GM19025 (cell line): Measurements from ENCODE around the gene JARID2.

Experiments used
- ATAC-seq: cut with Tn5 transposase; IDR thresholded peaks from one replicate; pipeline ENCODE4 v1.9.1; 2021; ENCODE audit warnings: mild to moderate bottlenecking, low read depth, moderate library complexity; ENCODE audit not compliant: unreplicated experiment

JARID2 gene

DNA sequence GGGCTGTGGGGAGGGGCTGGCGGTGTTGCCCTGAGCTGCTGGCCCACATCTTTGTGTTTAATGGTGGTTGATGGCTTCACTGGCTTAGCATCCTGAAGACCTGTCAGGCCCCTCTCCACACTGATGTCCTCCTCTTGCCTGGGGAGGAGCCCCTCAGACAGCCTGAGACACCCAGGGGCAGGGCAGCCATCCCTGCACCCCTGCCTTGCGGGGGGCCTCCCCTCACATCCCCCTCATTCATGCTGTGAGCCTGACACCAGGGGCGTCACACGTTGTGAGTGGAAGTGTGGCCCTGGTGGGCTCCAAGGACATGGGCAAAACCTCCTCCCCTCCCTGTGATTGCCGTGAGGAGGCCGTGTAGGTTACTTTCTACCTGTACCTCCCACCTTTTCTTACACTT lies 264.3 kb downstream of the JARID2 start:
- no peak for ATAC-seq

GRCh38 chr6:15510536-15511247 lies 264.8 kb downstream of the JARID2 start:
- no peak for ATAC-seq

DNA sequence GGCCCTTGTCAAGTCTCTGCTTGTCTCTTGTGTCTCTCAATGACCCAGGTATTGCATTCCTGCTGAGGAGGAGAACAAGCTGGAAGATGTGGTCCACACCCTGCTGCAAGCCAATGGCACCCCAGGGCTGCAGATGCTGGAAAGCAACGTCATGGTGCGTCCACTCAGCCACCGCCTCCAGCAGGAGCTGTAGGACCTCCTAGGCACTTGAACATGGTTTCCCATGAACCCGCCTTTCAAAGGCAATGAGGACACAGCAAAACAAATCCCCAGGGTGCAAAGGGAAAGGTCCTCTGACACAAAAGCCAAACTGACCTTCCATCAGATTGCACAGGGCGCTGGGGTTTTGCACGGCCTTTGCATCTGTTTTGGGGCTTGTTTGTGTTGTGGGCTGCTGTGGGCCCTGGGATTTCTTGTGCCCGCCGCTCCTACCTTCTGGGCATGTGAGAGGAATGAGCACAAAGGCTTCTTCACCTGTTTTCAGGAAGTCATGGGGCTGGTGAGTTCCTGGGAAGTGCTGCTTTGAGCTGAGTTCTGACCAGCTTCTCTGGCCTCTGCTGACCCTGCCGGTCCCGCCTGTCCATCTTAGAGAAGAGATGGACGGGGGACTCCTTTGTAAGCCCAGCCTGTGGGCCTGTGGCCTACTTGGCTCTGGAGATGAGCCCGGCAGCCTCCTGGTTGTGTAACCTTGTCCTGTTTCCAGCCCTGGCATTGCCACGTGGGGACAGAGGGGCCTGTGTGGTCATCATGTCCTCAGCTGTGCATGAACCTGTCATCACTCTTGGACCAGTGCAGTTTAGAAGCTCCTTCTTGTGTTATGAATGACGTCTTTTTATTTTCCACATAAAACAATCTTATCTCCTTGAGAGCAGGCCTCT lies 265.6 kb downstream of the JARID2 start:
- ATAC-seq: no peak

GRCh38 chr6:15512126-15512525 lies 266.3 kb downstream of the JARID2 start:
- ATAC-seq: no peak

- no peak for ATAC-seq
These were observed 266.9 kb downstream of the JARID2 start for GRCh38 chr6:15512721-15513120.

DNA sequence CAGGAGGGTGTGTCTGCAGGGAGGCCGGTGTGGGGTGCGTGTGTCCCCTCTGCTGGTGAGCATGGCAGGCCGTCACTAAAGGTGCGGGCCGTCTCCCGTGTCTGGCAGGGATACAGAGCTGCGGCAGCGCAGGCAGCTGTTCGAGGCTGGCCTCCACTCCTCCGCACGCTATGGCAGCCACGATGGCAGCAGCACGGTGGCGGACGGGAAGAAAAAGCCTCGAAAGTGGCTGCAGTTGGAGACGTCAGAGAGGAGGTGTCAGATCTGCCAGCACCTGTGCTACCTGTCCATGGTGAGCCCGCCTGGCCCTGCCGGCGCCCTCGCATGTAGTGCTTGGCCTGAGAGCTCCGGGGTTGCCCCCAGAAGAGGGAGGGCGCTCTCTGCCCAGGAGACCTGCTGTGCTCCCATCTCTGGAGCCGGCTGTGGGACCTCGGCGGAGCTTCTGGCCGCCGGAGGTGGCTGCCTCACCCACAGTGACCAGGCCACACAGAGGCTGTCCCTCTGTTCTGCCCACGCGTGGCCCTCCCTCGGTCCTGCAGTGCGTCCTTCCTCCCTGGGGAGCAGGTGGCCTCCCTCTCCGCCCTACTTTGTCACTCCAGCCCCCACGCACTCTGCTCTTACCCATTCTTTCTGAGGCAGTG lies 267.4 kb downstream of the JARID2 start:
- ATAC-seq: no peak

DNA sequence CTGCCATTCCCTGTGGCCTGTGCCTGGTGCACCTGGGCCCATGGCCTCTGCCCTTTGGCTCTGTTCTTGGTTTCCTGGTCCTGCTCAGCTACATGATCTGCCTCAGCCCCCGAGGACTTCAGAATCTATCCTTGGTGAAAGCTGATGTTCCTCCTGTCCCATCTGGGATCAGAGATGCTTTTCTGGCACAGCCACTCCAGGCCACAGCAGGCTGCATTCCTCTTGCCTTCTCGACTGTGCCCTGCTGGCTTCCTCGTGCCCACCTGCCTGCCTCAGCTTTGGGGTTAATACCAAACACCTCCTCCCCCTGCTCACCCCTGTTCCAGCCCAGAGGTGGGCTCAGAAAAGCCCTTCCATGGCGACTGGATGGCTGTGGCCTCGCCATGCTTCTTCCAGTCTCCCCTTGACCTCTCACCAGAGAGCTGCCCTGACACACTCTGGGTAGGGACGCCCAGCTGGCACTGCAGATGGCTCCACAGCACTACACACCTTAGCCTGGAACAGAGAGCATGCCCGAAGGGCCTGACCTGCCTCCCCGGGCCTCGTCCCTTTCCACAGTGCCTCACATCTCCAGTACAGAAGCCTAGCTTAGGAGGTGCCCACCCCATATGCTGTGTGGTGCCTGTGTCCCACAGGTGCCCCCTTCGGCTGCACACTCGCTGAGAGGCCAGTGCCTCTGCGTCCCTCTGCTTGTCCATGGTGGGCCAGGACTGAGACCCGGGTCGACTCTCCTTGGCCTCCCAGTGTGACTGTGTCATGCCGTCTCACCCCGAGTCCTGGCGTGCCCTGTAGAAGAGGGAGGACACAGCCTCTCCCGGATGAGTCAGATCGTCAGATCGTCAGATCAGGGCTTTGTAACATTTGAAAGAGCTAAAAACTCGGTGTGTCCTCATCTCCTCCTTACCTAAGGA lies 268.2 kb downstream of the JARID2 start:
- no peak for ATAC-seq

DNA sequence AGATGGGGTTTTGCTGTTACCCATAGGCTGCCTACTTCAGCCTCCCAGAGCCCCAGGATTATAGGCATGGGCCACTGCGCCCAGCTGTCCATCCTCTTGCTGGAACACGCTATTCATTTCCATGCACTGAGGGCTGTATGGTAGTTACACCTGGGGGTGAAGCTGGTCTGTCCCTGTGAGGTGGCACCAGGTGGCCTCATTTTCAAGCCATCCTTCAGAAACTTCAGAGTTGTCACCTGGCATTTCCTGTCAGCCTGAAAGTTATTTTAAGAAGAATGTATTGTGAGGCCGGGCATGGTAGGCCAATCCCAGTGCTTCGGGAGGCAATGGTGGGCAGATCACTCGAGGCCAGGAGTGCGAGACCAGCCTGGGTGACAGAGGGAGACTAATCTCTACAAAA lies 269.4 kb downstream of the JARID2 start:
- ATAC-seq: no peak

DNA sequence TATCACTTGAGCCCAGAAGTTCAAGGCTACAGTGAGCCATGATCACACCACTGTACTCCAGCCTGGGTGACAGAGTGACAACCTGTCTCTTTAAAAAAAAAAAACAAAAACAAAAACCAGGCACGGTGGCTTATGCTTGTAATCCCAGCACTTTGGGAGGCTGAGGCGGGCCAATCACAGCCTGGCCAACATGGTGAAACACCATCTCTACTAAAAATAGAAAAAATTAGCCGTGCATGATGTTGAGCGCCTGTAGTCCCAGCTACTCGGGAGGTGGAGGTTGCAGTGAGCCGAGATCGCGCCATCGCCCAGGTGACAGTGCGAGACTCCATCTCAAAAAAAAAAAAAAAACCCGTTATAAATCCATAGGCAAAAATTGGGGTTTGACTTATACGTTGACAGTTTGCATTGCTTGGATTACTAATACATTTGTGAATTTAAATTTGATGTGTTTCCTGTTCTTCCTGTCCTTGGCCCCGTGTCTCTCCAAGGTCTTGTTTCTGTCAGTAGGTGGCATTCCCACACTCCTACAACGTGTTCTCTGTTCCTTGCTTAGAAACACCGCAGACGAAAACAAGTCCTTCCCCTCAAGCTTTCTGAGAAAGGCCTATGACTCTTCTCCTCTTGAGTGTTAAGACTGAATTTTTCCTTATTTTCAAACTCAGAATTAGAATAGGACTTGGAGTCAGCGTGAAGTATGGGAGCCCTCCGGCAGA lies 269.9 kb downstream of the JARID2 start:
- ATAC-seq: no peak

- no peak for ATAC-seq
These were observed 270.5 kb downstream of the JARID2 start for GRCh38 chr6:15516378-15516777.

GRCh38 chr6:15516923-15517560 lies 271.2 kb downstream of the JARID2 start:
- ATAC-seq: no peak

- no peak for ATAC-seq
These were observed 271.7 kb downstream of the JARID2 start for GRCh38 chr6:15517600-15517999.

DNA sequence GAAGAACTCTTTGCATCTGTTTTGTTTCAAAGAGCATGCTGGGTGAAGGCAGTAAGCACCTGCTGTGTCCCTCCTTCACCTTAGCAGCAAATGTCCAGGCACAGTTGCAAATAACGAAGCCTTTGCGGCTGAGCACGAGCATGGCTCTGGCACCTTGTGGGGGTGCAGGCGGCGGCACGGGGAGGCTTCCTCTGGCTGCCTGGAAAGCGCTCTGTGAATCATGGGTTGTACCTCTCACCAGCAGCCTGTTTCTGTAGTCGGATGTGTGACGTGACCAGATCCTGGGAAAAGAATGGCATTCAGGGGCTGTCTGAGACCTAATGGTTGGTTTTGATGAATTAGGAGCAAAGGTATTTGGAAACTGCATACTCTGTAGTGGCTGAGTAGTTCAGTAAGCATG lies 272.2 kb downstream of the JARID2 start:
- no peak for ATAC-seq

DNA sequence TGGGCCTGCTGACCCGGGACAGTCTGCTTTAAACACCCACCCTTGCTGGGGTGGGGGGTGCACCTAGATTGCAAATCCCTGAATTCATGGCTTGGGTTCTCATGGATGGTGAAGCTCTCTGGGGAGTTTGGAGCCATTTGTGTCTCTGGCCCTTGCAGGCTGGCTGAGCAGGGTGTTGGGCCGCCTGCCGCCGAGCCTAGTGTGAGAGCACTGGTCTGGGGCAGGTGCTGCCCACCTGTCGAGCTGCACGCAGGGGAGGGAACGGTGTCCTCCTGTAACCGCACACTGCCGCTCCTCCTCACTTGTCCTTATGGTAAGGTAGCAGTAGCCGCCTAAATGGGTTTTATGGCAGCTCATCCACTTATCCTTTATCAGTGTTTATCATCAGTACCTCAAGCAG lies 273.0 kb downstream of the JARID2 start:
- ATAC-seq: no peak

DNA sequence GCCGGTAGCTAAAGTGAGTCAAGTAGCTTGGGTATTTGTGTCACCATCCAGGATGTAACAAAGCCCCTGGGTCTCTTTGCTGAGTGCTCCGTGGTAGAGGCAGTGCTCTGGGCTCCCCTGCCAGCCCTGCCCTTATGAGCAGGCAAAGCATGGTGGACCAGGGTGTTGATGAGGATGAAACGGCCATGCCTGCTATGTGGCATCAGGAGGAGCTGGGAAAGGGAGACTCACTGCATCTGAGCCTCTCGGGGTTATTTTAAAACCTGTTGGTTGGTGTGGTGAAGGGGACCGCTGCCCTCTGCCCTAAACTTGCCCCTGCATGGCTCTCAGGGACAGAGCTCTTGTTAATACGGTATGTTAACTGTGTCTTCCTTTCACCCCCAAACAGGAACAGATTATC lies 273.8 kb downstream of the JARID2 start:
- no peak for ATAC-seq

- no peak for ATAC-seq
These were observed 274.8 kb downstream of the JARID2 start for GRCh38 chr6:15520626-15521203.

- ATAC-seq: no peak
These were observed 275.7 kb downstream of the JARID2 start for GRCh38 chr6:15521582-15521981.

DNA sequence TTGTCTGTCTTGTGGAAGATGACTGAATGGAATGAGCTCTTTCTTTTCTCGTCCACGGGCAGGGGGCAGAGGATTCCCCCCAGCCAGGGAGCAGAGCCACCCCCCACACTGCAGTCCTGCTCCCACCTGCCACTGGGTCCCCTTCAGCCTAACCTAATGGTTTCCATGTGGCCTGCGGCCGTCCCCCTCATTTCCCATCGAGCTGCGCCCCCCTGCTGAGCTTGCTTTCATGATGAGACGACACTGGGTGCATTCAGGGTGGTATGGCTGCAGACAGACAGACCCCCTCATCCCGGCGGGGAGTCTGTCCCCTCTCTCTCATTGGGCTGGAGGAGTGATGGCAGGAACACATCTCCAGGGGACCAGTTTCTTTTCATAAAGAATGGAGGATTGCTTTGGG lies 276.2 kb downstream of the JARID2 start:
- no peak for ATAC-seq

GRCh38 chr6:15522427-15522826 lies 276.6 kb downstream of the JARID2 start:
- ATAC-seq: no peak
